Stimulated activated CD8-positive, alpha-beta memory T cell treated with anti-CD3 and anti-CD28 coated beads, Interleukin-12 subunit alpha, Interleukin-12 subunit beta, amount 100 ng/mL, for 24 hours (primary cell): ENCODE data around the gene CDC23.
A peak's percentile ranks its signal among the peaks of the same experiment; 100 is the strongest.
"Not testable (repeated sequence)": the region's sequence is repeated elsewhere in the genome, so short reads cannot be mapped to it uniquely, and the experiment has no call there.

Experiments
- DNase-seq: peaks from one replicate; pipeline ENCODE4 v3.0.0-alpha.2; 2020; ENCODE audit errors: extremely low read depth

CDC23 gene

DNA sequence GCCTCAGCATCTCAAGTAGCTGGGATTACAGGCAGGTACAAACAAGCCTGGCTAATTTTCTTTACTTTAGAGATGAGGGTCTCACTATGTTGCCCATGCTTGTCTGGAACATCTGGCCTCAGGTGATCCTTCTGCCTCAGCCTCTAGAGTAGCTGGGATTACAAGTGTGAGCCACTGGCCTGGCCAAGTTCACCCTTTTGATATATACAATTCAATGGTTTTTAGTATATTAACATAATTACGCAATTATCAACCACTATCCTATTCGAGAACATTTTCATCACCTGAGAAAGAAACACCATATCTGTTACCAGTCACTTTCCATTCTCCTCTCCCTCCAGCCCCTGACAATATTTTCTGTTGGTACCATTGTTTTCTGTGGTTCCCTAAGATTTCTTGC, 3.7 kb upstream of the CDC23 start:
- DNase-seq, result no peak

DNA sequence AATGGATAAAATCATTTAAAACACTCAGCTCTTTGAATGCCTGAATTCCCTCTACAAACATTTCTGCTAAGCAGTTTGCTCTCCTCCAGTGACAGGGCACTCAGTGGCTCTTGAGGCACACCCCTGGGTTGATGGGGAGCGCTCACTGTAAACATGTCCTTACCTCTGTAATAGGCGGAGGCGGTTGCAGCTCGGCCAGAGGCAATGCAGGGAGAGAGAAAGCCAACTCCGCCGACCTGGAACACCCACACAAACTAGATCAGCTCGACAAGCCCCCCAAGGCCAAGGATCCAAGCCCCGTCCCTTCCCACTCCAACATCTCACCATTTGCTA, 329 bp downstream of the CDC23 start:
- no peak for DNase-seq

DNA sequence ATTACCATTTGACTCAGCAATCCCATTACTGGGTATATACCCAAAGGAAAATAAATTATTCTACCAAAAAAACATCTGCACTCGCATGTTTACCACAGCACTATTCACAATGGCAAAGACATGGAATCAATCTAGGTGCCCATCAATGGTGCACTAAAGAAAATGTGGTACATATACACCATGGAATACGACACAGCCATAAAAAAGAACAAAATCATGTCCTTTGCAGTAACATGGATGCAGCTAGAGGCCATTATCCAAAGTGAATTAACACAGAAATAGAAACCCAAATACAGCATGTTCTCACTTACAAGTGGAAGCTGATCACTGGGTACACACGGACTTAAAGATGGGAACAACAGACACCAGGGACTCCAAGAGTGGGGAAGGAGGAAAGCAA, 2.1 kb downstream of the CDC23 start:
- DNase-seq, result no peak

DNA sequence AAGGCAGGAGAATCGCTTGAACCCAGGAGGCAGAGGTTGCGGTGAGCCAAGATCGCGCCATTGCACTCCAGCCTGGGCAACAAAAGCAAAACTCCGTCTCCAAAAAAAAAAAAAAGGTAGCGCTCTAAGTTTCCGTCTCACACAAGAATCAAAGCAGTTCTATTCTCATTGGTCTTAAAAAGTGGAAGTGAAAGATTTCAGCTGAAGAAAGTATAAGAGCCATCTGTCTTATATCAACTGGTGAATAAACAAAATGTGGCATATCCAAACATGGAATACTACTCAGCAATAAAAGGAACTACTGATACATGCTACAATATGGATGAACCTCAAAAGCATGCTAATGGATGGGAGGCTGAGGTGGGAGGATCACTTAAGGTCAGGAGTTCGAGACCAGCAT, 19.3 kb downstream of the CDC23 start:
- not testable (repeated sequence) for DNase-seq

DNA sequence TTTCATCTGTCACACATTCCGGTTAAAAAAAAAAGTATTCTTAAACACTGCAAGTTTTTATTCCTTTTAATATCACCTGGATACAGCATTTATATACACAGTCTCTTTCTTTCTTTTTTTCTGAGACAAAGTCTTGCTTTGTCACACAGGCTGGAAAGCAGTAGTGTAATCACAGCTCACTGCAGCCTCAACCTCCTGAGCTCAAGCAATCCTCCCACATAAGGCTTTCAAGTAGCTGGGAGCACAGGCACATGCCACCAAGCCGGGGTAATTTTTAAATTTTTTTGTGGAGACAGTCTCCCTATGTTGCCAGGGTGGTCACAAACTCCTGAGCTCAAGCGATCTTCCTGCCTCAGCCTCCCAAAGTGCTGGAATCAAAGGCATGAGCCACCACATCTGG, 20.3 kb downstream of the CDC23 start:
- no peak for DNase-seq

DNA sequence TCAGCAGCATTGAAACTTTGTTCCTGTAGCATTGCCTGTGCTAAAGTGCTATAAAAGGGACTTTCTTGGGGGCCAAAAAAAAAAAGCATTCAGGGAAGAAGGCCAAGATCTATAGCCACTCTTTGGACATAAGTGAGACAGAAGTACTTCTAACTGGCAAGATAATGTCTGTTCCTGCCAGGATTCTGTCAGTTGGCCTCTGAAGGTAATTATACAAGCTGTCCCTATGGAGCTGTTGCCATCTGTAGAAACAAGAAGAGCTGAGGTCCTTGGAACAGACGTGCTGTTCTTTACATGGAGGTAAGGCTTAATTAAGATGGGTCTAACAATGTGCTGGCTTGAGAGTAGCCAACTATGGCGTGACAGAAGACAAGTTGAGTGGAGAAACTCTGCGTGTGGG, 24.5 kb downstream of the CDC23 start:
- DNase-seq, result no peak

DNA sequence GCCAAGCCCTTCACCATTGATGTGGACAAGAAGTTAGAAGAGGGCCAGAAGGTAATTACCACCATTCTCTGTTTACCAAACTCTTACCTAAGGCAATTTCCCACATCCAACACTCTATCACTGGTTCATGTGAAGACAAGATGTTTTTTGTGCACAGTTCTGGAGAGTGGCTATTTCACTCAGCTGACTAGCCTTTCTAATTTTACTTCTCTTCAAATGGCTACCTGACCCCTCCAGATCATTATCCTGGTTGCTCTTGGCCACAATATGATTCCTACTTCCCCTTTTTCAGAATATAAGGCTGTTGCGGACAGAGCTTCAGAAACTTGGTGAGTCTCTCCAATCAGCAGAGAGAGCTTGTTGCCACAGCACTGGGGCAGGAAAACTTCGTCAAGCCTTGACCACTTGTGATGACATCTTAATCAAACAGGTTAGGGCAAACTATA, 27.1 kb downstream of the CDC23 start:
- DNase-seq, result no peak

DNA sequence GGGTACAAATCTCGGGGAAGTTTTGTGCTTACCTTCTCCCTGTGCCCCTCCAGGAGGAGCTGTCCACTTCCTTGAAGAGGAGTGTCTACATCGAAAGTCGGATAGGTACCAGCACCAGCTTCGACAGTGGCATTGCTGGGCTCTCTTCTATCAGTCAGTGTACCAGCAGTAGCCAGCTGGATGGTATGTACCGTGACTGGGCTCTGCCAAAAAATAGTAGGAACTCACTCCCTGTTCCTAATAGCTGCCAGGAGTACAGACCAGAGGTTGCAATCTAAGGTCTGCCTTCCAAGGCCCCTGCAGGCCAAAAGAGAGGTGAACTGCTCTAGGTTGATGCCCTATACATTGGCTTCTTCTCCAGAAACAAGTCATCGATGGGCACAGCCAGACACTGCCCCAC, 30.3 kb downstream of the CDC23 start:
- DNase-seq, result no peak

DNA sequence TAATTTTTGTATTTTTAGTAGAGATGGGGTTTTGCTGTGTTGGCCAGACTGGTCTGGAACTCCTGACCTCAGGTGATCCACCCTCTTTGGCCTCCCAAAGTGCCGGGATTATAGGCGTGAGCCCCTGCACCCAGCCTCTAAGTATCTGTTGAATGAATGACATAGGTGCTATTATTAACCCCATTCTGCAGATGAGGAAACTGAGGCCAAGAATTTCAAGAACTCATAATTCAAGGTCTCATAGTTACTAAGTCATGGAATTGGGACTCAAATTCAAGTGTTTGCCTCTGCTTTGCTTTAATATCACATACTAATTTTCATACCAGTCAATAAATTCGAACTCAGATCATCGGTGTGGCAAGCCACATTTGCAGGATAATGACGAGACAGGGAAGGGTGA, 32.3 kb downstream of the CDC23 start:
- DNase-seq, result no peak

DNA sequence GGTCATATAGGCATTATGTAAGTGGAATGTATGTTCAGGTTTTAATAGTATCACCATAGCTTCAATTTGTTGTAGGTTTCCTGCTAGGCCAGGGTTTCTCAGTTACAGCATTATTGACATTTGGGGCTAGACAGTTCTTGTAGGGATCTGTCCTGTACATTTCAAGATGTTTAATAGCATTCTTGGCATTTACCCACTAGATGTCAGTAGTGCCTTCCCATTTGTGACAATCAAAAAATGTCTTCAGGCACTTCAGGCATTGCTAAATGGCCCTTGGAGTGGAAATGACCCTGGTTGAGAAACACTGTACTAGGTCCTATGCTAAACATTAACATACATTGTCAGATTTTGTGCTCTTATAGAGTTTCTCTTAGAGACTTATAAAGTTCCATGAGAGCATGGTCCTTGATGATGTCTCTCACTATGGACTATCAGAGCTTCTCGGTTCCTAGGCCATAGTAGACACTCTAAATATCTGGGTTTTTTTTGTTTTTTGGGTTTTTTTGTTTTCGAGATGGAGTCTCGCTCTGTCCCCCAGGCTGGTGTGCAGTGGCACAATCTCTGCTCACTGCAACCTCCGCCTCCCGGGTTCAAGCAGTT, 32.8 kb downstream of the CDC23 start:
- DNase-seq, result no peak

DNA sequence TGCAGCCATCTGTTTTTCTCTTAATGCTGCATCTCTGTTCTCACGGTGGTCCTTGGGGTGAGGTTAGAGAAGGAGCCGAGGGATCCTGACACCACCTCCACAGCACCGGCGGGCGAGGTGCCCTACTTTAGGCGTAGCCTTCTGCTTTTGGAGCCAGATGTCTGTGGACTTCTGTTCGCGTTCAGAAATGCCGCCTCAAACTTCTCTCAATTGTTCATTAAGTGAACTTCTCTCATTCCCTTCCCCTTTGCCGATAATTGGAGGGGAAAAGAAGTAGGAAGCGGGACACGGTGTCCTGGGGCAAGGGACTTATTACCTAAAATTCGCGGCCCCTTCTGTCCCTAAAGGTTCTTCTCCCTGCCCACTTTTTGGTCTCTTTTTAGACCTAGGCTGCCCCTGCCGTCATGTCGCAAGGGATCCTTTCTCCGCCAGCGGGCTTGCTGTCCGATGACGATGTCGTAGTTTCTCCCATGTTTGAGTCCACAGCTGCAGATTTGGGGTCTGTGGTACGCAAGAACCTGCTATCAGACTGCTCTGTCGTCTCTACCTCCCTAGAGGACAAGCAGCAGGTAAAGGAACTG, 33.8 kb downstream of the CDC23 start:
- DNase-seq, result no peak

DNA sequence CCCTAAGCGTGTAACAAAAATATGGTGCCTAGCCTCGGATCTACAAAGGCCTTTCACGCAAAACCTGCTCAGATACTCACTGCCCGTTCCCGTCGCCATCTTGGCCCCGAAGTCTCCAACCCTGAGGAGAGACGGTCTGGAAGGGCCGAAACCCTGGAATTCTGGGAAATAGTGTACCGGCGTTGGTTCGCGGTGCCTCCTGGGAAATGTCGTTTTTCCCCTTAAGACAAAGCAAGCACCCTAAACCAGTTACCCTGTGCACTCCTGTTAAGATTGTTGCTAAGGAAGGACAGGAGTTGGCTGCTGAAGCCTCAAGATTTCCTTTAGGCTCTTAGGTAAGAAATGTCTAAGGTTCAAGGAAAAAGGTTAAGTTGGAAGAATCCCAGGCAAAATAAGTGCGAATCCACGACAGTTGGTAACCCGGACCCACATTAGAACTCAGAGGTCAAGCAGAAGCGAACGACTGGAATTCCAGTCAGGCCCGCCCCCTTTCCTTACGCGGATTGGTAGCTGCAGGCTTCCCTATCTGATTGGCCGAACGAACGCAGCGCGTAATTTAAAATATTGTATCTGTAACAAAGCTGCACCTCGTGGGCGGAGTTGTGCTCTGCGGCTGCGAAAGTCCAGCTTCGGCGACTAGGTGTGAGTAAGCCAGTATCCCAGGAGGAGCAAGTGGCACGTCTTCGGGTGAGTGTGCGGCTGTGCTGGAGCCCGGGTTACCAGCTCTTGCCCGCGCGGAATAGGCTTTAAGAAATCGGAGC, 34.4 kb downstream of the CDC23 start, which contains the start of the genes BRD8 and KIF20A:
BRD8 (minus strand) TSS at position 115 of the 761 bp plus-strand sequence; CDS start at position 99, 16 bp downstream.
KIF20A (plus strand) TSS at position 597 of the 761 bp plus-strand sequence. CDS start 569 bp downstream, outside the sequence.
- DNase-seq, result peak; percentile 71

DNA sequence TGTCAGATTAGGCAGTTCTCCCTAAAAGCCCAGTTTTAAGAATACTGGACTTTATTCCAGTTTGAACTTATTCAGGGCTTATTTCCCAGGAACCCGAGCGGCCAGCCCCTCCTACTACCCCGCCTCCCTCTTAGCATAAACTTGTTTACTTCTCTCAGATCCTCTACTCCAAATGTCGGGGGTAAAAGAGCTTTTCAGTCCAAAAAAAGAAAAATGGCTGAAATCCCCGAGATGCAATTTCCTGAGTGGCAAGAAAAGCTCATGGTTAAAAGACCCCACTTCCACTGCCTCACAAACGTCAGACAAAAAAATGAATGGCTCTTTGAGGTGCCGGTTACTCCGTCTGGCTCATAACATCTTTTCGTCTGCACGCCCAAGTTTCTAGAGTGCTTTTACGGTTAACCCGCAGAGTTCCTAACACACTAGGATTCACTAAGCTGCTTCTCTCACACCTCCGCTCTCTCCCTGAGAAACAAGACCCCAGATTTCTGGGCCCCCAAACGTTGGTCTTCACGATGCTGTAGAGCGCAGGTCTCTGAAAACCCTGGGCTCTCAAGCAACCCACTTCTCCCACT, 35.1 kb downstream of the CDC23 start:
- no peak for DNase-seq

DNA sequence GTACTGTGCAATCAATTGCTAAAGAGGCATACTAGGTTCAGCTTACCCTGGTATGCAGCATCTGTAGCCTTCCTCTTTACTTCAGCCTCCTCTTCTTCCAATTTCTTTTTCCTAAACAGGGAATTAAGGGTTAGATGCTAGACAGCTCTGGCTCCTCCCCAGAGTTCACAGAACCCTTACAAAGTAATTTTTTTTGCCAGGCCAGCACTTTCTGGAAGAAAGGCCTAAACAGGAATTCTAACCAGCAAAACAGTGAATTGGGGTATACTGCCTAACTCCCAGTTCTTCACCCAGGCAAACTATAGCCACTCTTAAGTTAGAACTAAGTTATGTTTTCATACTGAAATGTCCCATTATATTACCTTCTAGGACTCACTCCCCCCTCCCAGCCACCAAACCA, 42.8 kb downstream of the CDC23 start:
- DNase-seq, result no peak

DNA sequence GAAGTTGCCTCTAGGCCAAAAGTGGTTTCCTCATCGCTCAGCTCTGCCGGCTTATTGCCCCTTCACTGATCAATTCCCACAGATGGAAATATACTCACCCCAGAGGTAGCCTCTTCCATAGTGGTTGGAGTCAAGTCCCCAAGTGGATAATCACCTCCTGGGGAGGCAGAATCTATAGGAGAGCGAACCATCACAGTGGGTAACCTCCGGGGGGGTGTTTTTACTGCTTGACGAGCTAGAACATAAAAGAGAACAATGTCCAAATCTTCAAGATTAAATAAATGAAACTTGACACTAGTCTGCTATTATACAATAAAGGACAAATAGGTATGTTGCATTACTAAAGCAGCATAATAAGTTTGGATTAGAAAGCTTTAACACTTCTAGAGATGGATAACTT, 44.0 kb downstream of the CDC23 start:
- DNase-seq, result no peak

DNA sequence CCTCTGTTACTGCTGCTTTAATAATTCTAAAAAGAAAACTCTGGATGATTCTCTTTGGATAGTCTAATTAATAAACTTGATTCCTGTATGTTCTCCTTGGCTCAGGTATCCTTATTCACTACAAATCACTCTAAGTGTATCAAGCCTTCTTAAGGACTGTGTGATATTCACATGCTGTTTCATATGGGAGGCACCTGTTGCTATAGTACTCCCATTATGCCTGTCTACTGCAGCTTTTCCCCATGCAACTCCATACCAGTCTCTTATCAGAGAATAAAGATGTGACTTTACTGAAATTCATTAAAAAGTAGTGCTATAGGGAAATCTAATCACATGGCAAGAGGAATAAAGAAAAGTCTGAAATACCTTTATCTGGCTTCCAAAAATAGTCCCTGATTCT, 49.4 kb downstream of the CDC23 start:
- no peak for DNase-seq

DNA sequence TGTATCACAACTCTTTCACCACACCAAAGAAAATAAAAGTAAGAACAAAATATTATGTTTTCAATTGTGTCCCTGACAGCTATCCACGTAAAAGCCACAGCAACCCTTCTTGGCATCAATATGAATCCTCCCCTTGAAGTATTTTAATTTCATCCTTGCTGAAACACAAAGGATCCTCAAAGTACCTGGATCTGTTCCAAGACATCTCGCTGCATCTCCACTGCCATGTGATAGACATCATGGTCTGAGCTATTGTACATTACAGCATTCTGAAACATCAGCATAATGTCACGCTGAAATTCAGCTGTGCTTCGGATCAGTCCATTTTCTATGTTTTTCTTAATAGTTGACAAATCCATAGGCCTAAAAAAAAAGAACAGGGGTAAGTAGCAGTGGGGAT, 52.4 kb downstream of the CDC23 start:
- no peak for DNase-seq

DNA sequence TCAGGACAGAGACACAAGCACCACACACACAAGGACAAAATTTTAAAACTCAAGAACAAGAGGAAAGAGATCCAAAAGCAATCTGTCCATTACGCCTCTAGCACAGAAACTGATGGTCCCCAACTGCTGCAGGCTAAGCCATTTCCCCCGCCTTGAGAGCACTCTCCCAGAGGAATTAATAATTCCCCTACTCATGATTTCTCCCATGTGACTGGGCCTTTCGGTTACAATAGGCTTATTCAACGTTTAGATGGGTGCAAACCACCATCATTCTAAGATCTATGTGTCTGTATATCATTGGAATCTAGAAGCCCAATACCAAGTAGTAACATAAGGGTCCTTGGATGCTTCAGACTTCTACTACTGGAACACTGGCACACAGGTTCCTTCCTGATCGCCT, 53.5 kb downstream of the CDC23 start:
- no peak for DNase-seq

DNA sequence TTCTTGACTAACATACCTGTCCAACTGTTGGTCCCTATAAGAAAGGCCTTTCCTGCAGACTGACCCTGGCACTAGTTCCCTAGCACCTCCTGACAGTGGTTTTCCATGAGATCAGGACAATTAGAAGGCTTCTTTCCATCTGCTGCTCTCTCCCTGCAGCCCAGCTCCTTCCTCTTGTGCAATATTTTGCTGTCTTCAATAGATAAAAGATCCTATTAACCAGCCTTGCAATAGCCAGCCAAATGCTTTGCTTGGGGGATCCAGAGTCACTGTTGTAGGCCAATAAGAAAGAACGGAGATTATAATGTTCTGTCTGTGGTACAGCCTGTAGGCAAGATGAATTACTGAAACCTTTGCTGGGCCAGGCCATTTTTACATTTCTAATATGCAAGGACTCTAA, 55.5 kb downstream of the CDC23 start:
- no peak for DNase-seq

DNA sequence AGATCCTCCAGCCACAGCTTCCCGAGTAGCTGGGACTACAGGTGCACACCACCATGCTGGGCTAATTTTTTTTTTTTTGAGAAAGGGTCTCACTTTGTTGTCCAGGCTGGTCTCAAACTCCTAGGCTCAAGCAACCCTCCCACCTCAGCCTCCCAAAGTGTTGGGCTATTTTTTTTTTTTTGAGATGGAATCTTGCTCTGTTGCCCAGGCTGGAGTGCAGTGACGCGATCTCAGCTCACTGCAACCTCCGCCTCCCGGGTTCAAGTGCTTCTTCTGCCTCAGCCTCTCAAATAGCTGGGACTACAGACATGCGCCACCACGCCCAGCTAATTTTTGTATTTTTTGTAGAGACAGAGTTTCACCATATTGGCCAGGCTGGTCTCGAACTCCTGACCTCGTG, 57.1 kb downstream of the CDC23 start:
- not testable (repeated sequence) for DNase-seq

DNA sequence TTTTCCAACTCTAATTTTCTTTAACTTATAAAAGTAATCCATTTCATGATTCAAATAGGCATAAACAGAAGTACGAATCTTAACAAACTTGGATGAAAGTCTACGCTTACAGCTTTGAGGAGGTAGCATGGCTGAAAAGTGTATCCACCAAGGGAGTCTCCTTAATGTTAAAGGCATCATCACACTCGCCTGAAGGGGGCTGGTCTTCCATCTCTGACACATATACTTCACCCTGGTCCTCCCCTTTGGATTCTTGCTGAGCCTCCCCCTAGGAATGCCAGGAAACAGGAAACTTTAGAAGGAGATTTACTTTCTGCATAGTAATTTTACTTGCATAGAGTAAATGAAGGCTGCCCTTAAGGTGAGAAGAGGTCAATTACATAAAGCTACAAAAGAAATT, 63.6 kb downstream of the CDC23 start:
- DNase-seq, result no peak

DNA sequence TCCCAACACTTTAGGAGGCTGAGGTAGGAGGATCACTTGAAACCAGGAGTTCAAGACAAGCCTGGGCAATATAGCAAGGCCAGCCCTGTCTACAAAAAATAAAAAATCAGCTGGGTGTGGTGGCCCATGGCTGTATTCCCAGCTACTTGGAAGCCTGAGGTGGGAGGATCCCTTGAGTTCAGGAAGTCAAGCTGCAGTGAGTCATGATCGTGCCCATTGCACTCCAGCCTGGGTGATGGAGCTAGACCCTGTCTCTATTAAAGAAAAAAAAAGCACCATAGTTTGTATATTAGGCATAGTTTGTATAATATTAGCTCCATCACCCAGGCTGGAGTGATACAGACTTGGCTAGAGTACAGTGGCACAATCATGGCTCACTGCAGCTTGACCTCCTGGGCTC, 64.3 kb downstream of the CDC23 start:
- no peak for DNase-seq

DNA sequence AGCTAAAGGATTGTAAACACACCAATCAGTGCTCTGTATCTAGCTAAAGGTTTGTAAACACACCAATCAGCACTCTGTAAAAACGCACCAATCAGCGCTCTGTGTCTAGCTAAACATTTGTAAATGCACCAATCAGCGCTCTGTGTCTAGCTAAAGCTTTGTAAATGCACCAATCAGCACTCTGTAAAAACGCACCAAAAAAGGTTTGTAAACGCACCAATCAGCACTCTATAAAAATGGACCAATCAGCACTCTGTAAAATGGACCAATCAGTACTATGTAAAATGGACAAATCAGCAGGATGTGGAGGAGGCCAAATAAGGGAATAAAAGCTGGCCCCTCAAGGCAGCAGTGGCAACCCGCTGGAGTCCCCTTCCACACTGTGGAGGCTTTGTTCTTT, 69.5 kb downstream of the CDC23 start:
- DNase-seq, result not testable (repeated sequence)
